GM18873 (cell line): ENCODE results near the gene IFI27L2.
A peak's percentile ranks its signal among the peaks of the same experiment; 100 is the strongest.
"Not testable (repeated sequence)": the region's sequence is repeated elsewhere in the genome, so short reads cannot be mapped to it uniquely, and the experiment has no call there.

Source experiments
- ATAC-seq: cut with Tn5 transposase; IDR thresholded peaks from one replicate; pipeline ENCODE4 v1.9.1; 2021; ENCODE audit warnings: mild to moderate bottlenecking, moderate library complexity, moderate number of reproducible peaks; ENCODE audit not compliant: unreplicated experiment, low FRiP score

The IFI27L2 gene

GRCh38 chr14:94129111-94129757 is at the start of gene IFI27L2:
TSS of gene IFI27L2 (minus strand) at chr14:94129604. CDS start at chr14:94129564, 40 bp downstream.
- ATAC-seq = peak; percentile 86

DNA sequence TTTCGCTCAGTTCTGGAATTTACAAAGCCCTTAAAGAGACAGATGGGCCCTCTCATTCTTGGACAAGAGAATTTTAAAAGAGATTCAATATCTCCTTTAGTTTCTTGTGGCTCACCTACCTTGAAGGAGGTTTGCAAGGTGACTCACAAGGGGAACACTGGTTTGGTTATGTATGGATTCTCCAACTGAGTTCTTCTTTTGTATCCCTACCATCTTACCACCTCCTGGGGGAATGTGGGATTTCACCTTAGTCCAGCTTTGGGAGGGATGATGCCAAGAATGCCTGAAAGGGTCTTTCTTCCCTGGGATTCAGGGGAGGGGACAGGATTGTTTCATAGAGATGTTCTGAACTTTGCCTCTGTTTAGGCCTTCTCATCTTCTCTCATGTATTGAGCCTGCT is 48.4 kb upstream of the IFI27L2 start:
- no peak for ATAC-seq

GRCh38 chr14:94176808-94177207 is 47.4 kb upstream of the IFI27L2 start:
- no peak for ATAC-seq

DNA sequence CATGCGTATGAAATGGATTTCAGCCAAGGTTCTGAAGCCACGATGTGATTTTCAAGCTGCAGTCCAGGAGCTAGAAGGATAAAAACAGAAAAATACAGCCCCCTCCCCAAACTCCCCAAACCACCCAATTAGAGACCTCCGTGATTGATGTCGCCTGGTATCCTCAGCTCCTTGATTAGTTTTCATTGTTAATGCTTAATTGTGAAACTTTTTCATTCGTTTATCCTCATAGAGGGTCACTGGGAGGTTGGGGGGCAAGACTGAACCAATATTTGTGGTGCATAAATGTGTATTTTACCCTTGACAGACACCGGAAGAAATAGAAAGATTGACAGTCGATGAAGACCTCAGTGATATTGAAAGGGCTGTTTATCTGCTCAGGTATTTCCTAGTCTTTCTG is 46.3 kb upstream of the IFI27L2 start:
- ATAC-seq = no peak

DNA sequence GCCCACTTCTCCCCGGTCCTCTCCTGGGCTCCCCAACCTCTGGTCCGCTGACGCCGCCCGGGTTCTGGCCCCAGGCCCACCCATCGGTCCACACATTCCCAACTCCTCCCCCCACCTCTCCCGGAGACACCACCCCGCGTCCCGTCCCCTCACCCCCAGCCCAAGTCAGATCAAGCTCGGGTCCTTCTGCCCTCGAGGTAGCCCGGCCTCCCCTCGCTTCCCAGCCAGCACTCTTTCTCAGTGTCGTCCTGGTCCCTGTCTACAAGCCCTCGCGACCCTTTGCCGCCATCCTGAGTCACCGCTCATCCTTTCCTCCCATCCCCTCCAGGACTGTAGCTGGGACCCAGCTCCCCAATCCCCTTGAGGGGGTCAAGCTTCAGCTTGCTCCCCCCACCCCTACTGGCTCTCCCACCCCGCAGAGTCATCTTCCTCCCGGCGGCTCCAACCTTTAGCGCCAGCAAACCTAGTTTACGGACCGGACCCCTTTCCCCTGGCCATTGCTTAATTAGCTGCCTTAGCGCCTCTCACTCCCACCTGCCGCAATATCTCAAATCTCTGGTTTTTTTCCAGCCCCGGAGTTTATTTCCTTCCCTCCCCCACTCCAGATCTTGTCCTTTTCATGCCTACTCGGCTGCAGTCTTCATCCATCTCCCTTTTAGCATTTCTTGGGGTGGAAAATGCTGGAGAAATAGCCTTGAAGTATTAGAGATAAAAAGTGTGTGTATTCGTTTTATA is 45.8 kb upstream of the IFI27L2 start:
- ATAC-seq = no peak

GRCh38 chr14:94174604-94175010 is 45.2 kb upstream of the IFI27L2 start:
- ATAC-seq = no peak

DNA sequence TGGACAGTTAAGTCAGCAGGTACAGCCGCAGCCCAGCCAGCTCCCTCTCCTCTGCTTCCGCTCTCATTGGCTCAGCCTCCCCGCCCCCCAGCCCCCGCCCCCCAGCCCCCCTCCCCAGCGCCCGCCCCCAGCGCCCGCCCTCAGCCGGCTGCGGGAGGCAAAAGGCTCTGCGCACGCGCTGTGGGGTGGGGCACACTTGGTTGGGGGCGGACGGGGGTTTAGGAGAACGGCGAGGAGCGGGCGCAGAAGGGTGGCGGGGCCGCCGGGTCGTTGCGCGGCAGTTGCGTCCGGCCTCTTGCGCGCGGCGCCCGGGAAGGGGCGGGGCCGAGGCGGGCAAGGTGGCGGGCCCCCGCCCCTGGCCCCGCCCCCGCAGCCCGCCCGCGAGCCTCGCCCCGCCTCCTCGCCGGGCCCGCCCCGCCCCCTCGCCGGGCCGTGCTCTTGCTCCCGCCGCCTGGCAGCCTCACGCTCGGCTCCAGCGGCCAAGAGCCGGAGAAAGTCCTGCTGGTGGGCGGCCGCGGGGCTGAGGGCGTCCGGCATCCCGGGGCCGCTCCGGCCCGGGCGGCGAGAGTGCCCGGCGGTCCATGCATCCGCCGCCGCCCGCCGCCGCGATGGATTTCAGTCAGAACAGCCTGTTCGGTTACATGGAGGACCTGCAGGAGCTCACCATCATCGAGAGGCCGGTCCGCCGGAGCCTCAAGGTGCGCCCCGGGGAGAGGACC is 44.6 kb upstream of the IFI27L2 start, which contains the start of gene PPP4R4:
Gene PPP4R4, plus strand, starts transcription at position 438 of the 719 bp plus-strand sequence. Its CDS starts 144 bp downstream, at position 582.
- ATAC-seq = peak; percentile 41

- no peak for ATAC-seq
Measured at GRCh38 chr14:94173471-94173884, 44.1 kb upstream of the IFI27L2 start.

- ATAC-seq = no peak
Measured at GRCh38 chr14:94172545-94172944, 43.1 kb upstream of the IFI27L2 start.

GRCh38 chr14:94171208-94171607 is 41.8 kb upstream of the IFI27L2 start:
- ATAC-seq = no peak

DNA sequence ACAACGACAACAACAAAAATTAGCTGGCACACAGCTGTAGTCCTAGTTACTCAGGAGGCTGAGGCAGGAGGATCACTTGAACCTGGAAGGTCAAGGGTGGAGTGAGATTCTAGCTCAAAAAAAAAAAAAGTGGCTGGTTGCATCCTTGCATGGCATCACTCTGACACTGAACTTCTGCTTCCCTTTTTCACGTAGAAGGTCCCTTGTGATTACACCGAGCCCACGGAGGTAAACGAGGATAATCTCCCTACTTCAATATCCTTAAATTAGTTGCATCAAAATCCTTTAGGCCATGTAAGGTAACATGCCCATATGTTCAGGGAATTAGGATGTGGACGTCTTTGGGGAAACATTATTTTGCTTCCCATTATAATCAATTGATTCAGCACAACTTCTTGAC is 40.7 kb upstream of the IFI27L2 start:
- ATAC-seq = no peak

- no peak for ATAC-seq
Measured at GRCh38 chr14:94165744-94166143, 36.3 kb upstream of the IFI27L2 start.

GRCh38 chr14:94164685-94165431 is 35.5 kb upstream of the IFI27L2 start:
- ATAC-seq = no peak

DNA sequence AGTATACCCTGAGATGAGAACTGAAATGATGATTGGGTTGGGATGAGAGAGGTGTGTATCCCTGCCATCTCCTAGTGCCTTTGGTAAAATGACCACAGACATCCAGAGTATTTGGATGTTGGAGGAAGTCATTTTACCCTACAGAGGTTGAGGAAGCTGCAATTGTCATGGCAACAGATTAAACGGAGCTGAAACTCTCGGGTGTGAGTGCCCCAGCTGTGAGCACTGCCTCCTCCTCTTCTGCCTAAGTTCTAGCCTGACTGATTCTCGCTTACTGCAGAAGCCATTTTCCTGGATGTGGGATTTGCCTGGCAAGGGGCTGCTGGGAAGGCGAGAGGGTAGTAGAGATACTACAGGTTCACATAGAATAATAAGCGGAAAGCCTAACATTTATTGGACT is 34.4 kb upstream of the IFI27L2 start:
- no peak for ATAC-seq

- ATAC-seq = no peak
Measured at GRCh38 chr14:94162466-94162865, 33.1 kb upstream of the IFI27L2 start.

GRCh38 chr14:94161981-94162380 is 32.6 kb upstream of the IFI27L2 start:
- no peak for ATAC-seq

DNA sequence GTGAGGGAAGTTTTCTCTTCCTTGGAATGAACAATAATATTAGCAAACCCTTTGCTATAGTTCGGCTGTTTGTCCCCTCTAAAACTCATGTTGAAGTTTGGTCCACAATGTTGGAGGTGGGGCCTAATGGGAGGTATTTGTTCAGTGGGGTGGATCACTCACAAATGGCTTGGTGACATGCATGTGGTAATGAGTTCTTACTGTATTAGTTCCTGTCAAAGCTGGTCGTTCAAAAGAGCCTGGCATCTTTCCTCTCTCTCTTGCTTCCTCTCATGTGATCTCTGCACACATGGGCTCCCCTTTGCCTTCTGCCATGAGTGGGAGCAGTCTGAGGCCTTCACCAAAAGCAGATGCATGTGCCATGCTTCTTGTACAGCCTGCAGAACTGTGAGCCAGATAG is 31.7 kb upstream of the IFI27L2 start:
- no peak for ATAC-seq

GRCh38 chr14:94158239-94158883 is 29.0 kb upstream of the IFI27L2 start:
- no peak for ATAC-seq

DNA sequence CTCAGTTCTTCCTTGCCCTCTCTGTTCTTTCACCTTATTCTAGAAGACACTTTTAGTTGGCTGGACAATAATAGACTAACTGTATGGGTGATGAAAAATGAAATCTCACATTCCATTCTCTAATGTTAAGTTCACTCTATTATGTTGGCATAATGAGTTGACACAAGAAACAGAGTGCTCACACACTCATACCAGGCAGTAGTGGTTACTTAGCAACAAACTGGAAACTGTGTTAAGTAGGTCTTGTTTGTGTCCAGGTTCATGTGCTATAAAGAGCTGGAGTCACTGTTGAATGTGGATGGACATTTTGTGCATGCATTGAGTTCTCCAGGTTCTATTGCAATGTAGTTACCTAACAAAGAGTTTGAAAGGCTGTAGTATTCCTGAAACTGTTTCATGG is 27.8 kb upstream of the IFI27L2 start:
- no peak for ATAC-seq

GRCh38 chr14:94156143-94156542 is 26.7 kb upstream of the IFI27L2 start:
- not testable (repeated sequence) for ATAC-seq
